Activated naive CD4-positive, alpha-beta T cell (primary cell): ENCODE results near the gene DUSP2.
"Not testable (repeated sequence)": the region's sequence is repeated elsewhere in the genome, so short reads cannot be mapped to it uniquely, and the experiment has no call there.

Source experiments
- DNase-seq, 4 experiments: peaks; one replicate each; lab custom pipeline; 2025; lab: John Stamatoyannopoulos, UW

The DUSP2 gene

DNA sequence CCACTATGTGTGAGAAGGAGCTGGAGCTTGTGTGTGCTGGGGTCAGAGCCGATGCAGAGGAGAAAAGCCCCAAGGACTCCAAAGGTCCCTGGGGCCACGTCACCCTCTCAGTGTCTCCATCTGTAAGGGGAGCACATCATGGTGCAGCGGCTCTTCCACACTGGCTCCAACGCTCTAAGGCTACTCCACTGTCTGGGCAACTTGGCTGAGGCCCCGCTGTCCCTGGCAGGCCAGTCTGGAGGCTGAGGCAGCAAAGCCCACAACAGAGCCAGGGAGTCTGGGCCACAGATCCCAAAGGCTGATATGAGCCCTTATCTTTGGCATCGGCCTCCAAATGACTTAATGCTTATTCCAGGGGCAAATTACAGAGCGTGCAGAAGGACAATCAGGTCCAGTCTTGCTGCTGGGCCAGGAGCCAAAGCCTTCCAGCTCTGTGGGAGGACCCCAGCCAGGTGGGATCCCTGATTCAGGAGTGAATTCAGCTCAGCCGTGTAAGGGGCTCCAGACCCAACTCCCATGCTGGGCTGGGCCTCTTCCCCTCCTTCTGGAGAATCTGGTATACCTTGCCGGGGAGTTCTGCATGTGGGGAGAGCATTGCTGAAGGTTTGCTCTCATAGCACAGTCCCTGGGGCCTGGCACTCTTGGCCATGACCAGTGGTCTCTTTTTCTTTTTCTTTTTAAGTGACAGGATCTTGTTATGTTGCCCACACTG, 1.8 kb upstream of the DUSP2 start:
- no peak for DNase-seq

DNA sequence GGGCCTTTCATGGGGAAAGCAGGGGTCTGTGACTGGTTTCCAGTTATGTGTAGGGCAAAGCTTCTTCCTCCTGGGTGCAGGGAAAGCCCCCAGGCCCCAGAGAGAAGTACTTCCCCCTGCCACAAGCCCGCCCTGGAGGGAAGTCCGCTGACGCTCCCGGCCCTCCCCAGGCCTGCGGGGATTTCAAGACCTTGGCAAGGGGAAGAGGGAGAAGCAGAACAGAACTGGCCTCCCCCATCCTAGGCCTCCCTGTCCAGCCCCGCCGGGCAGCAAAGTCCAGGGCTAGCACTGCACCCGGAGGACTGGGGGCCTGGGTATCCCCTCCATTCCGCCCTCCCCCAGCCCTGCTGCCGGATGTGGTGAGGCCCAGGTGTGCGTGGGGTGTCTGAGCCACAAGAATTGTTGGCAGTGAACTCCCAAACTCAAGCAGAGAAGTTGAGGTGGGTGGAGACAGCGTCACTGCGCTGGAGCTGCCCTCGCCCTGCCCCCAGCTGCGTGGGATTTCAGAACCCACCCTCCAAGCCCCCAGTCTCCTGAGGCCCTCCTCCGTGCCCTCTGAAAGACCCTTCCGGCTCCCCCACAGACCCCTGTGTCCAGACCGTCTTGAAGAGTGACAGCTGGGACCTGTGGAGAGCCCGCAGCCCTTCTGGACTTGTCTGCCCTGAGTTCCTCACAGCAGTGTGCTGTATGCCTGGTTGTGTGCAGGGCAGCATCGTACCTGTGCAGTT, 1.1 kb upstream of the DUSP2 start:
- DNase-seq, result peak; percentile 64 to 83 (median 74)

DNA sequence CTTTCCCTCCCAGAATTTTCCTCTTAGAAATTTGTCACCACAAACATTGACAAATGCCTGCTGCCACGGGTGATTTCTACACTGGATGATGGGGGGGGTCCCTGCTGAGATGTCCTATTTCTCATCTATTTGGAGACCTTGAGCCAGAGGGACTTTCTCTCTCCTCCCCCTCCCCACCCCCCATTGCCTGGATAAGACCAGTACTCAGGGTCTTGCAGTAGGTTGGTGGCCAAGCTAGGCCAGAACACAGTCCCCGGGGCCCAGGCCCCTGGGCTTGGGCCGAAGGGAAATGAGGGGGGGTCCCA, 560 bp upstream of the DUSP2 start:
- no peak for DNase-seq

DNA sequence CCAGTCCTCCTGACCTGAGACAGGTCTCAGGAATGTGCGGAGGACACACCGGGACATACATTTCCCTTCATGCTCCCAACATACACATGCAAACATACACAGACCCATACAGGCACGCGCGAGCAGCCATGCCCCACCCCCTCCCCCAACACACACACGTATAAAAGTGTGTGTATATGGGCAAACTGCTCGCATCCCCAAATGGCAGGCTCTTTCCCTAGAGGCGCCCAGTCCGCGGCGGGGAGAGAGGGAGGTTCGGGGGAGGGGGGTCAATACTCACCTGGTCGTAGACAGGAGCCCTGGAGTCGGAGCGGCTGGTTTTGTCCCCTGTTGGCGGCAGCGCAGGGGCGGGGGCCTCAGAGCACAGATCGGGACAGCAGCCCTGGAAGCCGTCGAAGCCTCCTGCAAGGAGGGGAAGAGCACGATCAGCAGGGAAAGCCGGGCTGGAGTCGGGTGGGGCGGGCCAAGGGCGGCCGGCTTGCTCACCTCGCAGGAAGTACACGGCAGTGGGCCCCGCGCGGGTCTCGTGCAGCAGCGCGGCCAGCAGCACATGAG, 682 bp downstream of the DUSP2 start:
- DNase-seq, result peak in 3 of 4 experiments; percentile 27 to 51 (median 48)

DNA sequence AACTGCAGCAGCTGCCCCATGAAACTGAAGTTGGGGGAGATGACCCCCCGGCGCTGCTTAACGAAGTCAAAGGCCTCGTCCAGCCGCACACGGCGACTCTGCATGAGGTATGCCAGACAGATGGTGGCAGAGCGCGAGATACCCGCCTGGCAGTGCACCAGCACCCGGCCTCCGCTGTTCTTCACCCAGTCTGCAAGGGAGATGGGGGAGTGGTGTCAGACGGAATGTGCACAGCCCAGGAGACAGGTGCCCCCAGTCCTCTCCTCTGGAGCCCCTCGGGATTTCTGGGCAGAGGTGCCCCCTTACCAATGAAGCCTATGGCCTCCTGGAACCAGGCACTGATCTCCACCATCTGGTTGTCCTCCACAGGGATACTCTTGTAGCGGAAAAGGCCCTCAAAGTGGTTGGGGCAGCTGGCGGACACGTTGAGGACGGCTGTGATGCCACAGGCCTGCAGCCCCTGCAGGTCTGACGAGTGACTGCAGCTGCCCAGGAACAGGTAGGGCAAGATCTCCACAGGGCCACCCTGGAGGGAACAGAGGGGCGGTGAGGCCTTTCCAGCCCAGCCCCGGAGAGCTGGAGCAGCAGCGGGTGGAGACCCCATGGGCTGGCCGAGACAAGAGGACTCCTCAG, 1.3 kb downstream of the DUSP2 start:
- DNase-seq, result peak in 2 of 4 experiments; percentile 21 to 48

DNA sequence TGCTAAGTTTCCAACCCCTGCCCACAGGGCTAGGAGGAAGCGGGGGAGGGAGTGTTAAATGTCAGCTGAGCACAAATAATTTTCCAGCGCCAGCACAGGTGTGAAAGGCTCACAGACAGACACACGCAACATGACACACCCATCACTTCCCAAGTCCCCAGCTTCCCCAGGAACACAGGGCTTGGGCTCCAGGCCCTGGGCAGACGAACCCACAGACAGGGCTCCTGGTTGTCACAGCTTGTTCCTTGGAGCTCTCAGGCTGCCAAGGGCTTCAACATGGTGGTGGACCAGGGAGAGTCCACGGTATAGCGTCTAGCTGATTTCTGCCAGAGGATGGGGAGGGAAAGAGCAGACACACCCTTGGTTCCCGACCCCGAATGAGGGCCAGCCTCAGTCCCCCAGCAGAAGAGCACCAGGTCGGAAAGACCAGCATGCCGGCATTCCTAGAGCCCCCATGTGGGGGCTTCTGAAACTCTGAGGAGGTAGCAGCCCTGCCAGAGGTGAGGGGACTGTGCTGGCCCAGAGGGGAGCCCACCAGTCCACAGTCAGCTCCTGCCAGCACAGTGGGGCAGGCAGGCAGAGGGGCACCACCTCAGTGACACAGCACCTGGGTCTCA, 1.9 kb downstream of the DUSP2 start:
- no peak for DNase-seq

DNA sequence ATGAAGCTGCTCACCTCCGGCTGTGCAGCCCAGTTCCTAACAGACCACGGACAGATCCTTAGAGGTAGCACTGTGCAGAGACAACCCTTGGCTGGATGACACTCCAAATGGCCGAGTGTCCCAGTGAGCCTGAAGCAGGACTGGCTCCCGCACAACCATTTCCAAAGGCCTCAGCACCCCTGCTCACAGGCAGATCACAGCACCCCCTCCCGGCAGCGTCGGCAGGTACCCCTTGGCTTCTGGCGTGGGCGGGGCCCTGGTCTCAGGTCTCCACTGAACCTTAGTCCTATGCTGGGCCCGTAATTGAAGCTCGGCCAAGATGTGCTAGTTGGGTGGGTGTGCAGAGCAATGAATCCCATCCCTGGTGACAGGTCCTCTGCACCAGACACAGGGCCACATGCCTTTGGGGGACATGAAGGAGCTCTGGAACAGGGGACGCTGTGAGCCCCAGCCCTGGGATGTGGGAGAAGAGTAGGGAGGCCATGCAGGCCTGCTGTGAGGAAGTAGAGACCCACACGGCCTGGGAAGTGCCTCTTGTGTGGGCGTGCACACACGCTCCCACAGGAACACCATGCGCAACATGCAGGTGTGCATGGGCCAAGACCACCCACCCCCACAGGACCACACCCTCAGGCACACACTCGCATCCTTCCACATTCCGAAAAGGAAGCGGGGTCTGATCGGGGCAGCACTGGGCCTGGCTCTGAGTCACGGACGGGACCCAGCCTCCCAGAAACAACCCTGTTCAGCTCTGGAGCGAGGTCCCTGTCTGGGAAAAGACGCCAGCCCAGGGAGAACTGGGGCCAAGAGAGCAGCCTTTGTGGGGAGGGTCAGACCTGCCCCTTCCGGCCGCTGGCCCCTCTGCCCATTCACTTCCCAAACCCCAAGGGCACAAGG, 2.8 kb downstream of the DUSP2 start:
- DNase-seq, result peak in 2 of 4 experiments; percentile 36 to 37

DNA sequence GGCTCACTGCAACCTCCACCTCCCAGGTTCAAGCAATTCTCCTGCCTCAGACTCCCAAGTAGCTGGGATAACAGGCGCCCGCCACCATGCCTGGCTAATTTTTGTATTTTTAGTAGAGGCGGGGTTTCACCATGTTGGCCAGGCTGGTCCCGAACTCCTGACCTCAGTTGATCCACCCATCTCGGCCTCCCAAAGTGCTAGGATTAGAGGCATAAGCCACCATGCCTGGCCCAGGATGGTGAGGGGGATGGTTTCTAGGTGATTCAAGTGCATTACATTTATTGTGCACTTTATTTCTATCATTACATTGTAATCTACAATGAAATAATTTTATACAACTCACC, 3.6 kb downstream of the DUSP2 start:
- not testable (repeated sequence) for DNase-seq

DNA sequence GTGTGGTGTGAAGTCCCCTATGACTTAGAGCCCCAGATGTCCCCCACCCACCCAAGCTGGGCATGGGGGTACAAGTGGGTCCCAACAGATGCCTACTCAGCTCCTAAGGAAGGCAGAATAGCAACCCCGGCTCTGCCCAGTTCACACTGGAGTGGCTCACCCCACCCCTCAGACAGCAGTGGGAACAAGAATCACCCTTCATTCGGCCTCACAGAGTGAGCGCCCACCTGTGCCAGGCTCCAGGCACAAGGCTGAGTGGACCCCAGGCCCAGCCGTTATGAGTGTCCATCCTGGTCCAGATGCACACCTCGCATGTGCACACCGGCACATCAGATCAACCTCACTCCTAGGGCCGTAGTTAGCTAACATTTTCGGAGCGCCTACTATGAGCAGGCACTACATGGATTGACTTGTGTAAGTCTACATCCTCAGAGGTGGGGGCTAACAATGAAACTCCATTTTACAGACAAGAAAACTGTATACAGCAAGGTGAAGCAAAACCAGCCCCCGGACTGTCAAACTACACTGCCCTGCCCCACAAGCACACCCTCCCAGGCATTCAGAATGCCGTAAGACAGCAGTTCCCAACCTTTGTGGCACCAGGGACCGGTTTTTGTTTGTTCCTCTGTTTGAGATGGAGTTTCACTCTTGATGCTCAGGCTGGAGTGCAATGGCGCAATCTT, 4.2 kb downstream of the DUSP2 start:
- no peak for DNase-seq

DNA sequence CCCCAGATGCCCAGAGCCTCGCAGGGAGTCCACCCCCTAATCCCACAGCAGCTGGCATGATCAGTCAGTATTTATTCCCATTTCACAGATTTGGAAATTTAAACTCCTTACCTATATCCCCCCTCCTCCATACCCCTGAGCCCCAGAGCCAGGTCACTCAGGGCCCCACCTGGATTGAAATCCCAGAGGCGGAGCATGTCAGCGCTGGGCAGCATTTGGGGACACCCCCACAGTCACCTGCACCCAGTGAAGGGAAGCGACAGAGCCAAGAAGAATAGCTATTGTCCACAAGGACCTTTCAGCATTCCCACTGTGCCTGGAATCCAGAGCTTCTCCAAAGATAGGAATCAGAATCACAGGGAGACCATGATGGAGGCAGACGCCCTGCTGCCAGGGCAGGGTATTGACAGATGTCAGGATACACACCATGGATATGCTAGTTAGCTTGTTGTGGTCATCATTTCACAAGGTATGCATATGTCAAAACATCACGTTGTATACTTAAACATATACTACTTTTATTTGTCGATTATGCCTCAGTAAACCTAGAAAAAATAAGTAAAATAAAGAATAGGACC, 6.0 kb downstream of the DUSP2 start:
- DNase-seq, result no peak

DNA sequence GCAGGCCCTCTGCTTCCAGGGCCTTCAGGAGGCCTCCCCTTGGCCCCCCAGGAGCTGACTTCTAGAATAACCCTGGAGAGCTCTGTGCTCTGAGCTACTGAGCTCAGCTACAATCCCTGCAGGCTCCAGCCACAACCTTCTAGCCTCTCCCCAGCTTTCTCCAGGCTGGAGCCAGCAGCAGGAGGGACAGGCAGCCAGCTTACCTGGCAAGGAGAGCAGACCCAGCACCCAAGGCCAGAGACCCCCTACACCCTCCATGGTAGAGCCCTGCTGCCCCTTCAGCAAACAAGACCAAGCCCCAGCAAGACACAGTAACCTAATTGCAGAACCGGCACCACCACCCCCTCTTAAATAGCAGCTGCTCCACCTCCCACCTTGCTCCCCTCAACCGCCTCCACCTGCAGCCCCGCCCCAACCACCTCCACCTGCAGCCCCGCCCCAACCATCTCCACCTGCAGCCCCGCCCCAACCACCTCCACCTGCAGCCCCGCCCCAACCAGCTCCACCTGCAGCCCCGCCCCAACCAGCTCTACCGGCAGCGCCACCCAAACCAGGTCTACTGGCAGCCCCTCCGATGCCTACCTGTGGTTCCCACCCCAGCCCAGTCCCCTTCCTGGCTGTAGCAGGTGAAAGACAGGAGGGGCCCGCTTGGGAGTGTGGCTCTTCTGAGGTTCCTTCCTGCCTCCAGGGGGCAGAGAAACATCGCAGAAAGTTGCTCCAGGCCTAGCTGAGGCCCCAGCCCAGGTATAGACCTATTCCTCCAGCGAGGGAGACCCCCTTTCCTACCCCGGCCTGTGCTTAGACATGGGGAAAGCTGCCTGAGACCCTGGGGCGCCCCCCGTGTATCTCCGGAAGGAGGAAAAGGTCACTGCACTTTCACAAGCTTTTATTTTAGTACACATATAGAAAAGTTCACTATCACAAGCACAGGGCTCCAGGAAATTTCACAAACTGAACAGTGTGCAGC, 6.8 kb downstream of the DUSP2 start, which contains the start of gene ASTL:
ASTL (minus strand) TSS at position 324 of the 967 bp plus-strand sequence; CDS start at position 258, 66 bp downstream.
- DNase-seq, result peak in 2 of 4 experiments; percentile 53 to 59

DNA sequence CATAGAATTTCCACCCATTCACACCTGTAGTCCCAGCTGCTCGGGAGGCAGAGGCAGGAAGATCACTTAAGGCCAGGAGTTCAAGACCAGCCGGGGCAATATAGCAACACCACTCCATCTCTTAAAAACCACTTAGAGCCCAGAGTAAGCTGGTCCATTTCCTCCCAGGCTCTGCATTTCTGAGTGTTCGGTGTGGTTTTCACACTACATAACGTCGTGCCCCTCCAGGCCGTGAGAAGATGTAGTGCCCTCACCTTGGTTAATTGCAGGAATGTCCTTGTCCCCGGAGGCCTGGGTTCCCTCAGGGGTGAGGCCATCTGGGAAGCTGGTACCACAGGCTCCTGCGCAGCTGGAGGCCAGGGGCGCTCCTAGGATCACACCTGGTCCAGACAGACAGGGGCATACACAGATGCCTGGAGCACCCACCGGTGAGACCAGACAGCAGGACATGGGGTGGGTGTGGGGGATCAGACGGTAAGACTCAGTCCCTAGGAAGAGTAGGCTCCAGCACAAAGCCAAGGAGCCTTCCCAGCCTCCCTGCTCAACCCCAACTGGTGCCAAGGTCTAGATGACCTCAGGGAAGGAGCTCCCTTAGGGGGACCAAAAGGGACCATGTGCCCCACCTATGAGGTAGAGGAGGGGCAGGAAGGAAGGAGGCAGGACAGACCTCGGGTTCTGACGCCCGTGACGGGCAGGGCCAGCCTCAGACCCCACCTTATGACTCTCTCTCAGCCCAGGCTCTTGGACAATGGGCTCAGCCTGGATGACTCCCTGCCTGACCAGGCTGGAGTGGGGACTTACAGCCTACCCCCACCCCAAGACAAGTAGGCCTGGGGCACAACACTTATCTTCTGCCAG, 7.7 kb downstream of the DUSP2 start:
- no peak for DNase-seq

DNA sequence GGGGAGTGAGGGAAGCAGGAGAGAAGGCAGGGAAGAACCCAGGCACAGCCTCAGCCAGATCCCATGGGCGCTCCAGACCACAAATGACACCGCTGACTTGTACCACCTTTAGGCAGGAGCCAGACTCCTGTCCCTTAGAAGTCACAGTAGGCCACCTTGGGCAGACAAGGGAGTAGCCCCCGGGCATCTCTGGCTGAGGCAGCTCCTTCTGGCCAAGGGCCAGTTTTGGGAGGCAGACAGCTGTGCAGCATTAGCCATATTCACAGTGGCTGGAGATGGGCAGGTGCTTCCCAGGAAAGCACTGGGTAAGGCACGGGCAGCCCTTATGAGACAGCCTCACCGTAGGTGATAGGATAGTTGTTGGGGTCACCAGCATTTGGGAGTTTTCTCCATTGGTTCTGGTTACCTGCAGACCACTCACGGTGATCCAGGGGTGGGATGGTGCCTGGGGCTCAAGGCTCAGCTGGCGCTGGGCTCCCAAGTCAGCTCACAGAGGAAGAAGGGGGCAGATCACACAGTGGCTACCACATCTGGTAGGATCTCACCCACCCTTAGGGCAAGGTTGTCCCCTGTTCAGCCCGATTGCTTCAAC, 9.0 kb downstream of the DUSP2 start:
- DNase-seq, result no peak

DNA sequence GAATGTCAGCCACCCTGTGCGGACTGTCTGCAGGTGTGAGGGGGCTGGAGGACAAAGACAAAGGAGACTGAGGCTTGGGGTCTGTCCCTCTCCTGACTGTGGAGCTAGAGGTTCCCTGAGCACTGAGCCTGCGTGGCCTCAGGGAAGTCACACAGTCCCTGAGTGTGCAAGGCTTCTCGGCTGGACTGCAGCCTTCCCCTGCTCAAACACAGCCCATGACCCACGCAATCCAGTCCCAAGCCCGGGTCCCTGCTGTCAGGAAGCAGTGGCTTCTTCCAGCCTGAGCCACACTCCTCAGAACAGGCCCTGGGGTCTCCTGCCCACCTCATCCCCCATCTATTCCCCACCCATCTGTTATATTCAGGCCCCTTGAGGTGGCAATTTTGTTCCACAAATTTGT, 9.6 kb downstream of the DUSP2 start:
- no peak for DNase-seq

DNA sequence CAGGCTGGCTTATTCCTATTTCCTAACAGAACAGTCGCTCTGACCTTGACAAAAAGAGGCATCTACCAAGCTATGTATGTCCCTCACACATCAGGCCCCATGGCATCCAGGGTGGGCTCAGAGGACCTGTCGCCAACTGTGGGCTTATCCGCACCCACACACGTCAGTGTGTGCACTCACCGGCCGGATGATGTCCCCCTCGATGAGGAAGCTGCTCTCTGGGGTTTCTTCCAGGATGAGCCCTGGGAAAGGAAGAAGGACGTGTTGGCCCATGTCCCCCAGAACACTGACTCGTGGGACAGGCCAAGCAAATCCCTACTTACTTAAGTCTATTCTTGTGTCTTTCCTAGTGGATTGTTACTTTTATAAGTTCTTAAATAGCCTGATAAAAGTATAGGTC, 10.1 kb downstream of the DUSP2 start:
- no peak for DNase-seq

DNA sequence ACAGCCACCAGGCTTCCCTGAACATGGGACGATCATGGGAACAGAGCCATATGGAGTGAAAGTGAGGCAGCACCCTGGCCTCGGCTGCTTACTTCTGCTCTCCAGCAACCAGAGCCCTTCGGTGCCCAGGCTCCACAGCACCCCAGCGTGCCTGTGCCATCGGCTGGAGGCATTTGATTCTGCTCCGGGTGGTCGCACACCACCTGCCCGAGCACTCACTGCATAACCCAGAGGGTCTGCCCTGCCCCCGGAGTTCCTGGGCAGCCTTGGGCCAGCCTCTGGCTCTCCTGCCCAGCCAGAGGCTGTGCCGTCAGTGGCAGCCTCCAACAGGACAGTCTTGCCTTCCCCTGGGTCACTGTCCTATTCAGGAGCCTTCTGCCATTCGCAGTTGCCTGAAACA, 10.8 kb downstream of the DUSP2 start:
- no peak for DNase-seq

DNA sequence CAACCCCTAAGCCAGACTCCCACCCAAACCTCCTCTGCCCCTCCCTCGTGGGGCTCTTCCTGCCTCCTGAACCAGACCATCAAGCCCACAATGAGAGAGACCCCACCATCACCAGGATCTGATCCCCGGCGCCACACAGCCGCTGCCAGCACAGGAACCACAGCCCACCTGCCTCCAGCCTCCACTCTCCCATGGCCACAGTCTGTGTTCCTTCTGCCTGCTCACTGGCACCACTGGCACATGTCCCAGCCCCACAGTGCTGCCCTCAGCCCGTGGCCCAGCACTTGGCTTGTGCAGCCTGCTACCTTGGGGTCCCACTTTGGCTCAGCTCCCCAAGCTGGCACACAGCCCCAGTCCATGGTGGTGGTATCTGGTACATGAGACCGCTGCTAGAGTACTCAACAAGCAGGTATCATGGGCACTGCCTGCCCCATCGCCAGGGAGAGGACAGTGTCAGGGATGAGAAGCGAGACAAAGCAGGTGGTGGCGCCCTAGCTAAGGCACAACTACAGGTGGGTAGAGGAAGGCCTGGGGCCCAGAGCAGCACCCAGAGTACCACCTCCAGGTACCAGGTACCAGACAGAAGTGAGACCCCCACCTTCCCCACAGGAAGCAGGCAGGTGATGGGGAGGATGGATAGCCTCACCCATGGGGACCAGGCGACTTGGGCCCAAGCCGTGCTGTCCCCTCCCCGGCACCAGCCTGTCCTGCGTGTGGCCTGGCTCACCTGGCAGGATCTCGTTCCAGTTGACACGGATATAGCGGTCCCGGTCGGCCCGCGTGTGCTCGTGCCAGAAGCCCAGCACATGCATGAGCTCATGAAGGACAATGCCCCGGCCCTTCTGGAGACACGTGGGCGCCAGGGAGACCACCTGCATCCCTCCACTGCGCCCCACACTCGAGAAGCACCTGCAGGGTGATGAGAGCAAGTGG, 13.2 kb downstream of the DUSP2 start:
- DNase-seq, result no peak
